Putamen (tissue), 1 donor: ENCODE data around the gene CTPS2.

Source experiments
- DNase-seq: peaks from one replicate; pipeline ENCODE4 v3.0.0-alpha.2; 2016; ENCODE audit warnings: low spot score

CTPS2 gene

GRCh38 chrX:16559206-16559619, 153.3 kb downstream of the CTPS2 start:
- DNase-seq, result no peak

DNA sequence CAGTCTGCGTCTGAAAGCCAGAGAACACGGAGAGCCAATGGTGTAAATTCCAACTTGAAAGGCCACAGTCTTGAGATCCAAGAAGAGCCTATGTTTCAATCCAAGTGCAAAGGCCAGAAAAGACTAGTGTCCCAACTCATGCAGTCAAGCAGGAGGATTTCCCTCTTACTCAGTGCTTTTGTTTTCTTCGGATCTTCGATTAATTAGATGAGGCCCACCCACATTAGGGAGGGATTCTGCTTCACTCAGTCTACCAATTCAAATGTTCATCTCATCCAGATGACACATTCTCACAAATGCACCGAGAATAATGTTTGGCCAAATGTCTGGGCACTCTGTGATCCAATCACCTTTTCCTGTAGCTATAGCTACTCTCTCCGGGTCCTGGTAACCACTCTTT, 154.0 kb downstream of the CTPS2 start:
- no peak for DNase-seq

GRCh38 chrX:16552546-16552945, 159.9 kb downstream of the CTPS2 start:
- no peak for DNase-seq

- DNase-seq, result no peak
Observed at GRCh38 chrX:16547644-16548043, 164.8 kb downstream of the CTPS2 start.

GRCh38 chrX:16544969-16545368, 167.5 kb downstream of the CTPS2 start:
- no peak for DNase-seq
